ENCODE measurements around the gene HAUS5. TPM values are rescaled to one million over a fixed set of nuclear protein-coding genes. Genes with fewer than 3 reads are reported as not detected.
A peak's percentile ranks its signal among the peaks of the same experiment; 100 is the strongest.

The HAUS5 gene
- total RNA-seq, 1 donor from 2014 or later = 5.3 TPM

GRCh38 chr19:35673121-35673804 is 60.7 kb downstream of the HAUS5 start:
- no peak for TF ChIP-seq EZH2 (IDR thresholded peaks at IDR 0.05; ENCODE audit: insufficient read depth, low read length)
- TF ChIP-seq CTCF (IDR thresholded peaks at IDR 0.05; ENCODE audit: insufficient read depth, low read depth, low read length) = no peak
- H3K27ac Mint-ChIP-seq (ENCODE audit: unreplicated experiment) = no peak overlapping the region
- Histone ChIP-seq H3K4me3 (ENCODE audit: insufficient read depth, low read depth, low read length) (peak overlapping the region; percentile 46), H3K9ac (ENCODE audit: low read length) (no peak overlapping the region), H3K27ac (ENCODE audit: low read depth, low read length) (no peak overlapping the region), H3K9me3 (ENCODE audit: insufficient read depth, low read depth, low read length) (no peaks in the 10 kb centered on the region), H3K4me1 (ENCODE audit: insufficient read depth, low read length) (no peaks in the 10 kb centered on the region), H3K36me3 (ENCODE audit: insufficient read depth, low read length) (no peaks in the 10 kb centered on the region), H2AFZ (ENCODE audit: low read depth, low read length) (peak overlapping the region; percentile 77), H4K20me1 (ENCODE audit: insufficient read depth, low read length) (no peaks in the 10 kb centered on the region), H3K79me2 (ENCODE audit: insufficient read depth, low read length) (no peaks in the 10 kb centered on the region), H3K4me2 (ENCODE audit: low read length) (peak overlapping the region; percentile 80), H3K27me3 (ENCODE audit: insufficient read depth, low read length) (peaks cover 4% of the 10 kb centered on the region)
- H3K36me3 Mint-ChIP-seq (ENCODE audit: low read depth, unreplicated experiment) = no peaks in the 10 kb centered on the region
- FAIRE-seq = no peak
- peak; percentile 33 for DNase-seq (ENCODE audit: low read depth)
- no peaks in the 10 kb centered on the region for H3K9me3 Mint-ChIP-seq (ENCODE audit: unreplicated experiment)
- no peaks in the 10 kb centered on the region for H3K4me1 Mint-ChIP-seq (ENCODE audit: low read depth, unreplicated experiment)
- peak overlapping the region; percentile 76 for H3K4me3 Mint-ChIP-seq (ENCODE audit: unreplicated experiment)
- H3K27me3 Mint-ChIP-seq (ENCODE audit: low read depth, unreplicated experiment) = peaks cover 51% of the 10 kb centered on the region

Other genes with a start within 250 kb of the HAUS5 start
- not detected in 2 replicates for gene GPR42, start 241.7 kb upstream of the HAUS5 start, total RNA-seq
- gene FFAR2, start 164.5 kb upstream of the HAUS5 start, total RNA-seq = not detected in 2 replicates
- gene KRTDAP, start 122.3 kb upstream of the HAUS5 start, total RNA-seq = not detected in 2 replicates
- gene DMKN, start 99.1 kb upstream of the HAUS5 start, total RNA-seq = 50.7 and 56.9 TPM in 2 replicates
- gene SBSN, start 84.4 kb upstream of the HAUS5 start, total RNA-seq = 0.18 and 0.38 TPM in 2 replicates
- gene GAPDHS, start 79.3 kb upstream of the HAUS5 start, total RNA-seq = not detected in 2 replicates
- 68.2 and 69.3 TPM in 2 replicates for gene TMEM147, start 67.1 kb upstream of the HAUS5 start, total RNA-seq
- gene ATP4A, start 49.1 kb upstream of the HAUS5 start, total RNA-seq = not detected in 2 replicates
- gene PMIS2, start 26.6 kb upstream of the HAUS5 start, total RNA-seq = not detected in 2 replicates
- 102 and 106 TPM in 2 replicates for gene RBM42, start 16.3 kb downstream of the HAUS5 start, total RNA-seq
- gene ETV2, start 29.0 kb downstream of the HAUS5 start, total RNA-seq = 0.45 TPM in 1 of 2 replicates, not detected in the other
- 326 and 344 TPM in 2 replicates for gene COX6B1, start 35.6 kb downstream of the HAUS5 start, total RNA-seq
- 0.18 TPM in 1 of 2 replicates, not detected in the other for gene UPK1A, start 53.8 kb downstream of the HAUS5 start, total RNA-seq
- gene ZBTB32, start 91.8 kb downstream of the HAUS5 start, total RNA-seq = not detected in 2 replicates
- gene KMT2B, start 105.3 kb downstream of the HAUS5 start, total RNA-seq = 28.7 and 29.0 TPM in 2 replicates
- 2.0 and 2.4 TPM in 2 replicates for gene IGFLR1, start 129.7 kb downstream of the HAUS5 start, total RNA-seq
- 15.7 and 16.6 TPM in 2 replicates for gene U2AF1L4, start 132.7 kb downstream of the HAUS5 start, total RNA-seq
- 97.5 and 100 TPM in 2 replicates for gene PSENEN, start 132.9 kb downstream of the HAUS5 start, total RNA-seq
- gene LIN37, start 135.8 kb downstream of the HAUS5 start, total RNA-seq = 12.7 and 15.6 TPM in 2 replicates
- 1.2 and 1.9 TPM in 2 replicates for gene HSPB6, start 144.3 kb downstream of the HAUS5 start, total RNA-seq
- gene PROSER3, start 145.4 kb downstream of the HAUS5 start, total RNA-seq = 32.9 and 35.6 TPM in 2 replicates
- gene ARHGAP33, start 162.8 kb downstream of the HAUS5 start, total RNA-seq = 5.5 and 6.8 TPM in 2 replicates
- not detected in 2 replicates for gene PRODH2, start 200.1 kb downstream of the HAUS5 start, total RNA-seq
- gene NPHS1, start 239.8 kb downstream of the HAUS5 start, total RNA-seq = not detected in 2 replicates
- 0.12 and 0.18 TPM in 2 replicates for gene KIRREL2, start 244.2 kb downstream of the HAUS5 start, total RNA-seq

All from astrocyte (in vitro differentiated cells and primary cell).